ENCODE results near the gene SLC39A11.

DNA sequence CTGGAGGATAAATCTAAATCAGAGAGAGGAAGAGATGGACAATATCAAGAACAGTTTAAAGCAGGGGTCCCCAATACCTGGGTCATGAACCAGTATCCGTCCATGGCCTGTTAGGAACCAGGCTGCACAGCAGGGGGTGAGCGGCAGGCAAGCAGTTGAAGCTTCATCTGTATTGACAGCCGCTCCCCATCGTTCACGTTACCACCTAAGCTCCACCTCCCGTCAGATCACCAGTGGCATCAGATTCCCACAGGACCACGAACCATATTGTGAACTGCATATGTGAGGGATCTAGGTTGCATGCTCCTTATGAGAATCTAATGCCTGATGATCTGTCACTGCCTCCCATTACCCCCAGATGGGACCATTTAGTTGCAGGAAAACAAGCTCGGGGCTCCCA is 226.5 kb downstream of the SLC39A11 start:
- TF ChIP-seq EZH2 (IDR thresholded peaks at IDR 0.05; ENCODE audit: borderline replicate concordance, insufficient read depth, low read length, poor library complexity, severe bottlenecking): no peak
- TF ChIP-seq POLR2AphosphoS5 (IDR thresholded peaks at IDR 0.05): no peak
